Measurements from ENCODE around the gene GDPD4. TPM values are rescaled to one million over a fixed set of nuclear protein-coding genes. Genes with fewer than 3 reads are reported as not detected.

GDPD4 gene
- total RNA-seq, 1 donor from 2014 or later, result not detected

- H3K27me3 ChIP-seq (ENCODE audit: low read depth), result no peaks in the 10 kb centered on the region
- TF ChIP-seq, protein P1, sequence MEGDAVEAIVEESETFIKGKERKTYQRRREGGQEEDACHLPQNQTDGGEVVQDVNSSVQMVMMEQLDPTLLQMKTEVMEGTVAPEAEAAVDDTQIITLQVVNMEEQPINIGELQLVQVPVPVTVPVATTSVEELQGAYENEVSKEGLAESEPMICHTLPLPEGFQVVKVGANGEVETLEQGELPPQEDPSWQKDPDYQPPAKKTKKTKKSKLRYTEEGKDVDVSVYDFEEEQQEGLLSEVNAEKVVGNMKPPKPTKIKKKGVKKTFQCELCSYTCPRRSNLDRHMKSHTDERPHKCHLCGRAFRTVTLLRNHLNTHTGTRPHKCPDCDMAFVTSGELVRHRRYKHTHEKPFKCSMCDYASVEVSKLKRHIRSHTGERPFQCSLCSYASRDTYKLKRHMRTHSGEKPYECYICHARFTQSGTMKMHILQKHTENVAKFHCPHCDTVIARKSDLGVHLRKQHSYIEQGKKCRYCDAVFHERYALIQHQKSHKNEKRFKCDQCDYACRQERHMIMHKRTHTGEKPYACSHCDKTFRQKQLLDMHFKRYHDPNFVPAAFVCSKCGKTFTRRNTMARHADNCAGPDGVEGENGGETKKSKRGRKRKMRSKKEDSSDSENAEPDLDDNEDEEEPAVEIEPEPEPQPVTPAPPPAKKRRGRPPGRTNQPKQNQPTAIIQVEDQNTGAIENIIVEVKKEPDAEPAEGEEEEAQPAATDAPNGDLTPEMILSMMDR (IDR thresholded peaks at IDR 0.05), result no peak
- intact Hi-C loops (cut with DNase I), result no loop called here
Observed at GRCh38 chr11:77287136-77287535, 14.3 kb downstream of the GDPD4 start.

DNA sequence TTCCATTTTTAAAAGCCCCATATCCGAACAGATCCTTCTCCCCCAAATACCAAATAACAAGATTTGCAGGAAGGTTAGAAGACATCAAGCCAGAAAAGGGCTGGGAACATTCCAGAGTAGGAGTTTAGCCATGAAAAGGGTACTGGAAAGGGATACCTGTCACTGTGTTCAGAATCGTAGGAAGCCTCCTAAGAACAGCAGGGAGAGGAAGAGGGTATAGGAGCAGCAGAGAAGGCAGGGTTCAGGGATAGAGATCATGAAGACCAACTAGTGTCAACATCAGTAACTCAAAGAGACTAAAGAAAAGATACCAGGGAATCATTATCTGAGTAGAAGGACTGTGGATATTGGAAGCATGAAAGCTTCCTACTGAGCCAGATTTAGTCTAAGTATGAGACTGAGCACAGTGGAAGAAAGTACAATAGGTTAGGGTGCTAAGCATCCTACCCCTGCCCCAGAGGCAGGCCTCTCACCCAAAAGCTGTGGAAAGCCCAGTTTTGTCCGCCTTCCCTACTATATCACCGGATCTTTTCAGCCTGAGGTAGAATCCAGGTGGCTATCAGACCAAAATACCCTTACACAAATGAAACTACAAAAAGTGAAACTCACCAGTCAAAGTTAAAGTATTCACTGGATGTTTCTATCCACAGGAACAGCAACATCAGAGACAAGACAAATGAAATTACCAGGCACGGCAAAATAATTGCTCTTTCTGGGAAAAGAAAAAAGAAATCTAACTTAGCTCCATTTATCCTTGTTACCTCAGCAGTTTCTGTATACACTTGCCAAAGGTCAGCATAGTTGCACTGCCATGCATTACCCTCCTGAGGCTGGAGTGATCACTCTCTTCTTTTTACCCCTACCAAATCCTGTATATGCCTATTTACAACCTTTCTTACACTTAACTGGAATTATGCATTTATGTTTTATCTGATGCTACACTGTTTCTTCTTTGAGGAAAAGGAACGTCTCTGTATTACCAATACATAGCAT, 16.7 kb downstream of the GDPD4 start:
- Histone ChIP-seq H3K4me3 (no peak overlapping the region), H3K9me3 (no peaks in the 10 kb centered on the region), H3K36me3 (no peaks in the 10 kb centered on the region), H3K27me3 (ENCODE audit: low read depth) (no peaks in the 10 kb centered on the region), H3K4me1 (no peaks in the 10 kb centered on the region), H3K27ac (no peak overlapping the region)
- DNase-seq (no peak), ATAC-seq (no peak)
- TF ChIP-seq, protein P1 (IDR thresholded peaks at IDR 0.05), result no peak
- intact Hi-C loops (cut with DNase I), result no loop called here

More at GRCh38 chr11:77287136-77287535, 14.3 kb downstream of the GDPD4 start:
- no peaks in the 10 kb centered on the region for H3K4me1 ChIP-seq
- H3K9me3 ChIP-seq, result no peaks in the 10 kb centered on the region
- no peaks in the 10 kb centered on the region for H3K36me3 ChIP-seq
- H3K4me3 ChIP-seq, result no peak overlapping the region
- ATAC-seq, result no peak
- no peak for DNase-seq
- H3K27ac ChIP-seq, result no peak overlapping the region

GRCh38 chr11:77283101-77283500, 18.4 kb downstream of the GDPD4 start:
- Histone ChIP-seq H3K27ac (no peak overlapping the region), H3K27me3 (ENCODE audit: low read depth) (no peaks in the 10 kb centered on the region), H3K36me3 (no peaks in the 10 kb centered on the region), H3K9me3 (no peaks in the 10 kb centered on the region), H3K4me1 (no peaks in the 10 kb centered on the region), H3K4me3 (no peak overlapping the region)
- TF ChIP-seq, protein P1 (IDR thresholded peaks at IDR 0.05), result no peak
- DNase-seq (no peak), ATAC-seq (no peak)
- intact Hi-C loops (cut with DNase I), result no loop called here

- no peak overlapping the region for H3K4me3 ChIP-seq
- intact Hi-C loops (cut with DNase I), result no loop called here
- H3K36me3 ChIP-seq, result no peaks in the 10 kb centered on the region
- no peaks in the 10 kb centered on the region for H3K9me3 ChIP-seq
- TF ChIP-seq, protein P1 (IDR thresholded peaks at IDR 0.05), result no peak
- H3K27ac ChIP-seq, result no peak overlapping the region
- no peak for DNase-seq
- ATAC-seq, result no peak
- no peaks in the 10 kb centered on the region for H3K27me3 ChIP-seq (ENCODE audit: low read depth)
- H3K4me1 ChIP-seq, result no peaks in the 10 kb centered on the region
Observed at GRCh38 chr11:77278595-77279506, 22.6 kb downstream of the GDPD4 start.

DNA sequence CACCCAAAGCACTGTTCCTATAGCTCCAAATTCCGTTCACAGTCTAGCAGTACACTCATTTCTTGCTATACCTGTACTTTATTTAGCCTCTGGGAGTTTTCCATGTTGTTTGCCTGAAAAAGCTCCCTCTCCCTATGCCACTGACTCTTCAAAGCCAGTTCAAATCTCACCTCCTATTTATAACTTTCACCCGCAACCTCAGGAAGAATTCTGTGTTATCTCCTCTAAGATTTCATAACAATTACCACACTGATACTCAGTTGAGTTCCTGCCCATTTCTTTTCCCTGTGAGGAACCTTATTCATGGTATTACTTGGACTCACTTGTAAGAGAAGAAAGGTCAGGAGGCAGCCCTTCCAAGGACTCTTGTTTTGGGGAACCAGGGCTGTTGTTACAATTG, 25.2 kb downstream of the GDPD4 start:
- Histone ChIP-seq H3K36me3 (no peaks in the 10 kb centered on the region), H3K4me1 (no peaks in the 10 kb centered on the region), H3K4me3 (no peak overlapping the region), H3K9me3 (no peaks in the 10 kb centered on the region), H3K27ac (no peak overlapping the region), H3K27me3 (ENCODE audit: low read depth) (no peaks in the 10 kb centered on the region)
- ATAC-seq (no peak), DNase-seq (no peak)
- intact Hi-C loops (cut with DNase I), result no loop called here
- TF ChIP-seq, protein P1 (IDR thresholded peaks at IDR 0.05), result no peak
